ENCODE data around the gene KLF2.

- TF ChIP-seq CTCF (IDR thresholded peaks at IDR 0.05; ENCODE audit: borderline replicate concordance, extremely low read depth, low read length, poor library complexity, severe bottlenecking) (no peak), EZH2 (IDR thresholded peaks at IDR 0.05; ENCODE audit: borderline replicate concordance, low read depth, low read length, severe bottlenecking) (no peak)
These were observed 35.0 kb upstream of the KLF2 start for GRCh38 chr19:16289594-16289993.
